LNCAP (cell line): ENCODE results near the gene PDE2A.

Experiments
- CTCF ChIP-seq: fragments of 450-650 bp; IDR thresholded peaks from 2 replicates; pipeline ENCODE4 v1.5.1; 2017; ENCODE audit warnings: mild to moderate bottlenecking

PDE2A gene

GRCh38 chr11:72673943-72674828, at the start of gene PDE2A:
TSS of gene PDE2A (minus strand) at chr11:72674422. CDS start at chr11:72674207, 215 bp downstream.
- no peak for TF ChIP-seq CTCF

GRCh38 chr11:72723508-72723907, 49.3 kb upstream of the PDE2A start:
- no peak for TF ChIP-seq CTCF

GRCh38 chr11:72722050-72722748, 48.0 kb upstream of the PDE2A start:
- no peak for TF ChIP-seq CTCF

- no peak for TF ChIP-seq CTCF
These were observed 47.4 kb upstream of the PDE2A start for GRCh38 chr11:72721689-72722049.

- no peak for TF ChIP-seq CTCF
These were observed 47.1 kb upstream of the PDE2A start for GRCh38 chr11:72721276-72721675.

- no peak for TF ChIP-seq CTCF
These were observed 46.6 kb upstream of the PDE2A start for GRCh38 chr11:72720784-72721183.

GRCh38 chr11:72720047-72720446, 45.8 kb upstream of the PDE2A start:
- no peak for TF ChIP-seq CTCF
